Choroid plexus epithelial cell (primary cell): Measurements from ENCODE around the gene SND1.

ENCODE experiments used
- DNase-seq: peaks from one replicate; pipeline ENCODE4 v3.0.0-alpha.2; 2010; ENCODE audit warnings: low read depth
- H3K4me3 ChIP-seq: 2 replicates; pipeline ENCODE4 v1.5.1; 2011; ENCODE audit warnings: low read depth, mild to moderate bottlenecking, control low read depth, low read length, moderate library complexity
- CTCF ChIP-seq: conservative IDR thresholded peaks from 2 replicates; pipeline ENCODE4 v1.5.1; 2011; ENCODE audit warnings: low read depth, mild to moderate bottlenecking, control low read depth, inconsistent platforms, low read length, moderate library complexity

The SND1 gene

DNA sequence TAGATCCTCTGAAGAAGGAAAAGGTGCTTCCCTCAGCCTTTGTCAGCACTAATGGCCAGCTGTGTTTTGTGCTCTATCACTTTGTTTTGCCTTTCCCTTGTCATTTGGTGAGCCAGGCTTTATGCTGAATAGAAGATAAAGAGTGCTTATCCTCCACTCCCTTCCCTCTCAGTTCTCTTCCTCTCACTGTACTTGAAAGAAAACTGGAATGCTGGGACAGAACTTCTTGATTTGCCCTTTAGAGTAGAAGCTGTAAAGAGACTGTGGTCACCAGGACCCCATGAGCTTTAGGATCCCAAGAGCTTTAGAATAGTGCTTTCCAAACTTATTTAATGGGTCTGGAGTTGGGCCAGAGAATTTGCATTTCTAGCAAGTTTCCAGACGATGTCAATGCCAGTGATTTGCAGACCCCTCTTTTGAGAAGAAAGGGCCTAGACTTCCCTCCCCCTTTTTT is 297.8 kb downstream of the SND1 start:
- TF ChIP-seq CTCF: no peak
- DNase-seq: no peak
- no peak overlapping the region for H3K4me3 ChIP-seq

GRCh38 chr7:127950233-127950935 is 298.4 kb downstream of the SND1 start:
- DNase-seq: no peak
- no peak overlapping the region for H3K4me3 ChIP-seq
- no peak for TF ChIP-seq CTCF

DNA sequence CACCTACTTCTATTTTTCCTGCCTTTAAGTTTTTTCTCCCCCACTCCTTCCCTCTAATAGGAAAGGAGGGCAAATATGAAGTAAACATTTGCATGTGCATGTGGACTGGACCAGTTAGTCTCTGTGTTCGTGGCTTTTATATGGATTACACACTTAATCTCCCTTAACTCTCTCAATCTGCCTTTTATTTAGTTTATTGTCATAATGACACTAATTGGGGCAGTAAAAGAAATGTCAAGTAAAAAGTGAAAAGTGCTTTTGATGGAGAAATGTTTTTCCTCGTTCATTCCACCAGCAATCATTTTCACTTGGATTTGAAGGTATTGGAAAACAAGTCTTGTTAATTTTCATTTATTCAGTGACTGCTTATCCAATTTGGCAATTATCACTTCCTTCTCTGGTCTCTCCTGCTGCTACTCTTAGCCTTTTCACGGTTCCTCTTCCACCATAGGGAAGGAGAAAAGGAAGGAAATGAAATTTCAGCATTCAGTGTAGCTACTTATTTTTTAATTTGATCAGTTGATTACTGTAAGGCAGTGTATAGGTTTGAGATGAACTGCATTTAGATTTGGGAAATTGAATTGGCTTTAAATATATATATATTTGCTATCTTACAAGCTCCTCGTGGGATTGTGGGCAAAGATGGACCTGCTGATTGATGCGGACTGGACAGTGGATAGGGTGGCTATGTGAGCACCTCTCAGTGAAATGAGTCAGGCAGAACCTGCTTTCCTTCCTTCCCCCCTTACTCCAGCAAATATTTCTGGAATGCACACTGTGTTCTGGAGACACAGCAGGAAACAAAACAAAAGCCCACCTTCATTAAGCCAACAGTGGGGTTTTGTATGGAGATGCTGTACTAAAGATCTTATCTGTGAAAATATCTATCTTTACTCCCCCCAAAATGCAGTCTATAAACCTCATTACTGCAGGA is 301.7 kb downstream of the SND1 start:
- TF ChIP-seq CTCF: no peak
- no peak for DNase-seq
- H3K4me3 ChIP-seq: no peak overlapping the region

DNA sequence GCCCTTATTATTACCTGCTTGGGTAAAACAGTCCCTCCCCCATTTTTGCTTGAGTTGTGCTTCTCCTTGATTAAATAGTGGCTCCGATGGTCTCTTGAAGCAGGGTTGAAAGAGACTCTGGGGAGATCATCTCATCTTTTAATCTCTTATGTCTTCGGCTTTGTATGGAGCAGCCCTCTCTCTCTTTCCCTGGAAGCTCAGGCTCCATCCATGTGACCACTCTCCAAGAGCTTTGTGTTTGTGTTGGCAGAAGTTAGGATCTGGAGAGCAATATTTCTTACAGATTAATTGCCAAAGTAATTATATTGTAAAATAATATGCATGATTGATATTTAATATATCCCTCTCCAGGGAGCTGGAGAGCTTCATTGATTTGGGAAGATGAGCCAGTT is 302.4 kb downstream of the SND1 start:
- no peak for DNase-seq
- no peak overlapping the region for H3K4me3 ChIP-seq
- no peak for TF ChIP-seq CTCF

- no peak for DNase-seq
- TF ChIP-seq CTCF: no peak
- H3K4me3 ChIP-seq: no peak overlapping the region
Measured at GRCh38 chr7:127955051-127955531, 303.1 kb downstream of the SND1 start.

DNA sequence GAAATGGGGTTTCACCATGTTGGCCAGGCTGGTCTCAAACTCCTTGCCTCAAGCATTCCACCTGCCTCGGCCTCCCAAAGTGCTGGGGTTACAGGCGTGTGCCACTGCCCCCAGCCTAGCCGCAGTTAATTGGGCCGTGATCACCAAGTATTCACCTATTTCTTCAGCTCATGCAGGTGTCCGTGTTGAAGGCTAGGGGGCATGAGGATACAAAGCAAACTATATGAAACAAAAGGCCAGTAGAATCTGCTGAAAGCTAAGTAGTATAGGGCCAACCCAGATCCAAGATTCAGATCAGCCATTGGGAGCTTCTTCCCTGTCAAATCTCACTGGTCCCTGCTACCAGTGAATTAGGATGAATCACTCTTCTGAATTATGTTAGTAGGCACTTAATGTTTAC is 305.9 kb downstream of the SND1 start:
- no peak for DNase-seq
- TF ChIP-seq CTCF: no peak
- no peak overlapping the region for H3K4me3 ChIP-seq
